GM21515 (cell line): ENCODE data around the gene TMTC2.

Experiments used
- ATAC-seq: cut with Tn5 transposase; IDR thresholded peaks from one replicate; pipeline ENCODE4 v1.9.1; 2021; ENCODE audit not compliant: unreplicated experiment

Gene TMTC2

DNA sequence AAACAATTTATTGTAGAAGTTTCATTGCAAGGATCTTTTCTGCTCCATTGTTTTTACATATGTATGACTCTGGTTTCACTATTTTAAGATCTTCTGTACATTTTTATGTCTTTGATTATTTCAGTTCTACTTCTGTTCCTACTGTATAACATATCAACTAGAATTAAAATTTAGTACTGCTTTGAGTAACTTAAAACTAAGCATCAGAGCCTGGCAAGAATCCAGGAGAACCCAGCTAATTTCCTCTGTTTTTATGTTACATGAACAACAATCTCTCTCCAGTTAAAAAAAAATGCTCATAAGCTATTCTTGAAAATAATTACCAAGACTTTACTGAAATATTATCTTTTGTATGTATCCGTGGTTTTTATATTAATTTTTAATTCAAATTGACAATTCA is 370.7 kb downstream of the TMTC2 start:
- ATAC-seq = no peak

- no peak for ATAC-seq
Measured at GRCh38 chr12:83059107-83059506, 372.4 kb downstream of the TMTC2 start.

DNA sequence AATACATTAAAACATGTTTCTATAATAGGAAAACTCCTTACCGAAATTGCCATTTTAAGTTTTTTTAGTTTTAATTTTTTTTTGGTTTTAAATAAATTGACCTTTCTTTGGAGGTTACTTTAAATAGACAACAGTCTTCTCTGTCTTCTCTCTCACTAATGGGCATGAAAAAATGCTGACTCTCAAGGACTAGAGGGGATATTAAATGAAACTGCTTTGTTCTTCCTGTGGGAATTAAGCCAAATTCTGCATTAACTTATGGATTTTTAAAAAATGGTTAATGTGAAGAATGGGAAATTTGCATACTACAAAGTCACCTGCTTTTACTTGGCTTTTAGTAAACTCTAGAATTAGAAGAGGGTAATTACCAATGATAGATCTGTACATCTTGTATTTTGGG is 378.9 kb downstream of the TMTC2 start:
- no peak for ATAC-seq

GRCh38 chr12:83067981-83068380 is 381.3 kb downstream of the TMTC2 start:
- ATAC-seq = no peak

- no peak for ATAC-seq
Measured at GRCh38 chr12:83074358-83074894, 387.7 kb downstream of the TMTC2 start.

DNA sequence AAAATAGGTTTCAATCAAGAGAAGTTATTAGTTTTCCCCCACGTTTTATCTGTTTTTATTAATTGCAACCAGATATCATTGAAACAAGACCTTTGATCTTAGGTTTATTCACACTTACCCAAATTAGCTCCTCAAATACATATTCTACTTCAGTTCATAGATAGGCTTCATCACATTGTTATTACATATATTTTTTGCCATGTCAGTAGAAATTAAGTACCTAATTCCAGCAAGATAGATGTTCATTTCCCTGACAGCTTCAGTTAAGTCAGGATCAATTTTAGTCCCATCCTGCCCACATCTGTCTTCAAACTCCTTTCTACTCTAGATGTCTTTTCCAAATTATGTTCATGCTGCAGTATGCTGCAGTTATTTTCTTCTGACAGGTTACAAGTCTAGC is 388.8 kb downstream of the TMTC2 start:
- ATAC-seq = no peak

GRCh38 chr12:83077041-83077440 is 390.3 kb downstream of the TMTC2 start:
- ATAC-seq = no peak

DNA sequence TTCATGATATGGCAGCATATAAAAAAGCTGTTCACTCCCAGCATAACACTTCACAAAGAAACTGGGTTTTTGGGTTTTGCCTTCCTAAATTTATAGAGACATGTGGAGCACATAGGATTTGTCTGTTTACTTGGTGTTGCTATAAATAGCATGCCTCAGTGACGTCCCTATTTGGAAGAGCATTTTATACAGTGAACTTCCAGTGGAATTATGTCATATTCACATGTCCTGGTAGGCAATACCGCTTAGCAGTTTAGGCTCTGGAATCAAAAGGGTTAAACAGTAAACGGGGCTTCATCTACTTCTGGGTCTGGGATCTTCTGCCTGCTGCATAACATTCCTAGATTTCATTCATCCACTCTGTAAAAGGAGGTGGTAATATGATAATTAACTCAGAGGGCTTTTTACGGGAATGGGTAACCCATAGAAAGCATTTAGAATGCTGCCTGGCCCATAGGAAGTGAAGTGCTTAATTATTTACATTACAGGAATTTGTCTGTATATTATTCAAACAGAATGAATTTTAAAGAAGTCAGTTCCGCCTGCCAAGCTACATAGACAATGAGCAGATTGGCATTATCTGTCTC is 396.1 kb downstream of the TMTC2 start:
- no peak for ATAC-seq

- ATAC-seq = no peak
Measured at GRCh38 chr12:83083616-83084015, 396.9 kb downstream of the TMTC2 start.

GRCh38 chr12:83084516-83085234 is 398.0 kb downstream of the TMTC2 start:
- ATAC-seq = no peak

DNA sequence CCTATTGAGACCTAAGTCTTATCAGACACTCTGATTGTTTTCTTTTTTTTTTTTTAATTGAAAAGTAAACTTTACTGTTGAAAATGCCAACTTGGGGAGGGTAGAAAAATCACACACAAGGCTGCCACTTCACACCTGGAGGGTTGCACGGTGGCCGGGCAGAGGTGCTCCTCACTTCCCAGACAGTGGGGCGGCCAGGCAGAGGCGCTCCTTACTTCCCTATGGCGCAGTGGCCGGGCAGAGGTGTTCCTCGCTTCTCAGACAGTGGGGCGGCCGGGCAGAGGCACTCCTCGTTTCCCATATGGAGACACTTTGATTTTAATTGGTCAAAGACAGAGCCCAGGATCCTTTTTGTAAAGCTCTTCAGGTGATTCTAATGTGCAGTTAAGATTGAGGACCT is 399.3 kb downstream of the TMTC2 start:
- no peak for ATAC-seq

DNA sequence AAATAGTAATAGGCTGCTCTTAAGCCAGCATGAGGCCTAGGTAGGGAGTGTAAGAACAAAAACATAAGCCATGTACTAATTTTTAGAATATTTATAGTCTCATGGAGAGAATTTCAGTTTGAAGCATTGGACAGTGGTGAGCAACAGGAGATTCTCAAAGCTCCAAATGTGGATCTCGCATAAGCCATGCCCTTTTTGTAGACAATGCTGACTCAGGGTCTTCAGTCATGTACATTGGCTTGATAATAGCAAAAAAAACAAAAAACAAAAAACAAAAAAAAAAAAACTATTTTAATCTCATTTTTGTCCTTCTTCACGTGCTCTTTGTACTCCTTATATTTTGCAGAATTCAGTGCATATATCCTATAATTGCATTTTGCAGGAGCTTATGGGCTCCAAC is 402.9 kb downstream of the TMTC2 start:
- ATAC-seq = no peak

- ATAC-seq = no peak
Measured at GRCh38 chr12:83092129-83092528, 405.4 kb downstream of the TMTC2 start.

- no peak for ATAC-seq
Measured at GRCh38 chr12:83092606-83093005, 405.9 kb downstream of the TMTC2 start.

DNA sequence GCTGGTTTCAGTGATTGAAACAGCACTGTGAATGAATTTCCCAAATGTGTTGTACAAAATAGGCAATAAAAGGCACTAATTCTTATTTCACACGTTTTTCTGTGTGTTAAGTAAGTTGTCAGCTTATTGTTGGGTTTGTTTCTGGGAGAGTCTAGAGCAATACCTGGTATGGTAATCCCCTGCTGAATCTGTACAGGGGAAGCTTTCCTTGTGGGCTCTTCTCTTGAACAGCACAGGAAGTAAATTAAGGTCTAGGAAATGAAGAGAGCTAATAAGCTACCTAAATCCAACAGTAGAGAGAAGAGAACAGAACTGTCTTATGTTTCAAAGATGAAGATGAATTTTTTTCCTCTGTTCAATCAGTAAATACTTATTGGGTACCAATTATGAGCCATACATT is 406.7 kb downstream of the TMTC2 start:
- no peak for ATAC-seq

- no peak for ATAC-seq
Measured at GRCh38 chr12:83097643-83098342, 411.1 kb downstream of the TMTC2 start.

- no peak for ATAC-seq
Measured at GRCh38 chr12:83099436-83099835, 412.7 kb downstream of the TMTC2 start.

GRCh38 chr12:83102499-83102898 is 415.8 kb downstream of the TMTC2 start:
- ATAC-seq = no peak

DNA sequence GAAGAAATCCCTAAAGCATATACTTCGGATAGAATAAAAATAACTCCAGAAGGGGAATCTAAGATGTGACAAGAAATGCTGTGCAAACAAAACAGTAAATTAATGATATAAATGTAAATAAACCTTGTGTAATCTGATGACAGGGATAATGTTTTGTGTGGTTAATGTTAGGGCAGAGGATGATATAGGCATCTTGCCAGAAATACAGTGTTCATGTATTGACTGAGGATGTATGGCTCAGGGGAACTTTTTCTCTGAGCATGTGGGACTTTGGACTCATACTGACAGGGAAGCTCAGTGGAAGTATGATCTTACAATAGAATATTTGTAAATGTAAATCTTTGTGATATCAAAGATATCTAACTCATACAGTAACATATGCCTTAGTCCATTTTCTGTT is 420.2 kb downstream of the TMTC2 start:
- ATAC-seq = no peak

DNA sequence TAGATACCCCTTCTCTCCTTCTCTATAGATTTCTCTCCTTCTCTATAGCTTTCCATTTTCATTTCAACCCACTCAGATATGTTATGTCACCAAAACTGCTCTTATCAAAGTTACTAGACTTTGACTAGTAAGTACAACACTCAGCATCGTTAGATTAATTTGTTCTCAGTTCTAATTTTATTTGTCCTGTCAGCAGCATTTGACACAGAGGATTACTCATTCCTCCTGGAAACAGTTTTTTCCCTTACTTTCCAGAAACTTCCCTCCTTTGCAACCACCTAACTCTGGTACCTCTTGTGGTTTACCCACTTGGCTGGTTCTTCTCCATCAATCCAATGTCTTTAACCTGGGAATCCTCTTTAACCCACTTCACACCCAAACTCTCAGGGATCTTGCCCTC is 423.7 kb downstream of the TMTC2 start:
- ATAC-seq = no peak

DNA sequence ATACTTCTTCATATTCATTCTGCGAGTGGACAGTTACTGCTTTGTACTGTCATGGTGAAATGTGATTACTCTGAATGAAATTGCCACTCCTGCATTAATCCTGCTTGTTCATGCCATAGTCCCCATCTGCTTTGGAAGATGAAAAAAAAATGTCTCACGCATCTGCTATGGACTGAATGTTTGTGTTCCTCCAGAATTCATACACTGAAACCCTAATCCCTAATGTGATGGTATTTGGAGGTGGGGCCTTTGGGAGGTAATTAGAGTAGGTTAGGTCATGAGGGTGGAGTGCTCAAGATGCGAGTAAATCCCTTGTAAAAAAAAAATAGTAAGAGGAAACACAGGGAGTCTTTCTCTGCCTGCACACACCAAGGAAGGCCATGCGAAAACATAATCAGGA is 427.2 kb downstream of the TMTC2 start:
- no peak for ATAC-seq

GRCh38 chr12:83114966-83115365 is 428.3 kb downstream of the TMTC2 start:
- ATAC-seq = no peak
